SW480 (cell line): ENCODE results near the gene SLC39A11.
"Not testable (repeated sequence)": the region's sequence is repeated elsewhere in the genome, so short reads cannot be mapped to it uniquely, and the experiment has no call there.

Experiments used
- DNase-seq: peaks from one replicate; pipeline ENCODE4 v3.0.0-alpha.2; 2016; ENCODE audit warnings: low spot score

Gene SLC39A11

GRCh38 chr17:72786209-72786608 is 306.3 kb downstream of the SLC39A11 start:
- no peak for DNase-seq

GRCh38 chr17:72782985-72783701 is 309.3 kb downstream of the SLC39A11 start:
- DNase-seq = no peak

GRCh38 chr17:72782437-72782836 is 310.1 kb downstream of the SLC39A11 start:
- not testable (repeated sequence) for DNase-seq

GRCh38 chr17:72778169-72779151 is 314.0 kb downstream of the SLC39A11 start:
- no peak for DNase-seq

GRCh38 chr17:72775919-72776318 is 316.6 kb downstream of the SLC39A11 start:
- no peak for DNase-seq

- no peak for DNase-seq
These were observed 317.3 kb downstream of the SLC39A11 start for GRCh38 chr17:72775237-72775636.

GRCh38 chr17:72774236-72774635 is 318.3 kb downstream of the SLC39A11 start:
- no peak for DNase-seq

GRCh38 chr17:72773225-72773624 is 319.3 kb downstream of the SLC39A11 start:
- DNase-seq = not testable (repeated sequence)

GRCh38 chr17:72772331-72772821 is 320.1 kb downstream of the SLC39A11 start:
- no peak for DNase-seq

GRCh38 chr17:72771734-72772133 is 320.8 kb downstream of the SLC39A11 start:
- DNase-seq = no peak

GRCh38 chr17:72766761-72767356 is 325.6 kb downstream of the SLC39A11 start:
- no peak for DNase-seq

- DNase-seq = no peak
These were observed 326.9 kb downstream of the SLC39A11 start for GRCh38 chr17:72765368-72766153.

GRCh38 chr17:72764632-72765041 is 327.9 kb downstream of the SLC39A11 start:
- DNase-seq = no peak

GRCh38 chr17:72763981-72764380 is 328.5 kb downstream of the SLC39A11 start:
- DNase-seq = no peak

GRCh38 chr17:72761893-72762575 is 330.5 kb downstream of the SLC39A11 start:
- not testable (repeated sequence) for DNase-seq

GRCh38 chr17:72761431-72761830 is 331.1 kb downstream of the SLC39A11 start:
- DNase-seq = no peak

- no peak for DNase-seq
These were observed 332.1 kb downstream of the SLC39A11 start for GRCh38 chr17:72760368-72760767.

GRCh38 chr17:72759301-72759700 is 333.2 kb downstream of the SLC39A11 start:
- no peak for DNase-seq

GRCh38 chr17:72756256-72756655 is 336.2 kb downstream of the SLC39A11 start:
- DNase-seq = no peak

- DNase-seq = no peak
These were observed 338.0 kb downstream of the SLC39A11 start for GRCh38 chr17:72754513-72754912.

- DNase-seq = no peak
These were observed 340.7 kb downstream of the SLC39A11 start for GRCh38 chr17:72751746-72752145.
